CD4-positive, CD25-positive, alpha-beta regulatory T cell (primary cell): ENCODE measurements around the gene PDS5B. TPM values are rescaled to one million over a fixed set of nuclear protein-coding genes. Genes with fewer than 3 reads are reported as not detected.

ENCODE experiments used
- ATAC-seq, 2 donors: fragments of 150-1000 bp; cut with Tn5 transposase; one replicate each; pipeline ENCODE4 v1.10.0; 2021; ENCODE audit warnings: low read depth in 2 of 2, moderate number of reproducible peaks in 2 of 2, moderate library complexity in 1 of 2
- DNase-seq, 3 donors: peaks; one replicate each; pipeline versions ENCODE4 v3.0.0 to v3.0.0-alpha.2; 2012 to 2022; ENCODE audit warnings: mixed read lengths in 1 of 3
- H3K27ac ChIP-seq: one replicate; pipeline ENCODE4 v1.7.0; 2013; ENCODE audit warnings: mild to moderate bottlenecking, low read length; ENCODE audit not compliant: insufficient read depth, poor library complexity, severe bottlenecking
- H3K27me3 ChIP-seq: one replicate; pipeline ENCODE4 v1.7.0; 2013; ENCODE audit warnings: low read length; ENCODE audit not compliant: control insufficient read depth, insufficient read depth
- H3K36me3 ChIP-seq: one replicate; pipeline ENCODE4 v1.7.0; 2013; ENCODE audit warnings: mild to moderate bottlenecking, low read length, moderate library complexity; ENCODE audit not compliant: control insufficient read depth, insufficient read depth
- H3K4me1 ChIP-seq: 2 replicates; pipeline ENCODE4 v1.7.0; 2013; ENCODE audit warnings: mild to moderate bottlenecking, low read length; ENCODE audit not compliant: insufficient read depth, control insufficient read depth, poor library complexity, severe bottlenecking
- H3K4me3 ChIP-seq: one replicate; pipeline ENCODE4 v1.7.0; 2013; ENCODE audit warnings: low read depth, mild to moderate bottlenecking, low read length, moderate library complexity
- H3K9me3 ChIP-seq, 2 experiments: 1 replicate in 1 of 2; 2 replicates in 1 of 2; pipeline ENCODE4 v1.7.0; 2013; ENCODE audit warnings: low read length in 2 of 2, mild to moderate bottlenecking in 1 of 2, moderate library complexity in 1 of 2; ENCODE audit not compliant: control insufficient read depth in 2 of 2
- H3K27ac Mint-ChIP-seq, 3 donors: one replicate each; pipeline ENCODE4 v1.8.0; 2020 to 2022; ENCODE audit warnings: mild to moderate bottlenecking in 3 of 3, mixed read lengths in 3 of 3, moderate library complexity in 2 of 3
- H3K27me3 Mint-ChIP-seq: one replicate; pipeline ENCODE4 v1.8.0; 2022; ENCODE audit warnings: mild to moderate bottlenecking, mixed read lengths
- H3K36me3 Mint-ChIP-seq: one replicate; pipeline ENCODE4 v1.8.0; 2020; ENCODE audit warnings: mixed read lengths
- H3K4me1 Mint-ChIP-seq, 4 donors: one replicate each; pipeline ENCODE4 v1.8.0; 2020 to 2022; ENCODE audit warnings: mixed read lengths in 4 of 4, mild to moderate bottlenecking in 1 of 4
- H3K4me3 Mint-ChIP-seq, 4 donors: one replicate each; pipeline ENCODE4 v1.8.0; 2020 to 2022; ENCODE audit warnings: mild to moderate bottlenecking in 4 of 4, mixed read lengths in 4 of 4, moderate library complexity in 3 of 4
- H3K9me3 Mint-ChIP-seq, 7 donors: one replicate each; pipeline ENCODE4 v1.8.0; 2020 to 2022; ENCODE audit warnings: mixed read lengths in 7 of 7, mild to moderate bottlenecking in 3 of 7, moderate library complexity in 2 of 7
- polyA plus RNA-seq, 4 donors: library from polyadenylated mRNA; unstranded; fragments of 300-500 nt; fragmentation: Illumina TruSeq; gene quantifications; one replicate each; pipeline ENCODE4 v1.2.3, GENCODE V29; 2021
- total RNA-seq: library from RNA; stranded (reverse); gene quantifications from one replicate; pipeline ENCODE4 v1.2.3, GENCODE V29; 2022

Gene PDS5B
- total and polyA plus RNA-seq, 5 donors from 2014 or later, result 28.6 to 51.4 (median 34.5) TPM

GRCh38 chr13:32736648-32737047 lies 150.4 kb downstream of the PDS5B start:
- Mint-ChIP-seq H3K27ac (peak overlapping the region; percentile 76 to 94 (median 93)), H3K9me3 (peaks cover 0 to 1% (median 0%) of the 10 kb centered on the region in 7 donors), H3K27me3 (no peaks in the 10 kb centered on the region), H3K4me3 (peak overlapping the region; percentile 70 to 92 (median 88)), H3K36me3 (peaks cover 15% of the 10 kb centered on the region), H3K4me1 (peaks cover 21 to 44% (median 25%) of the 10 kb centered on the region in 4 donors)
- Histone ChIP-seq H3K27me3 (no peaks in the 10 kb centered on the region), H3K36me3 (peaks cover 8% of the 10 kb centered on the region), H3K4me1 (peaks cover 14% of the 10 kb centered on the region), H3K27ac (peak overlapping the region; percentile 83), H3K4me3 (peak overlapping the region; percentile 91), H3K9me3 (no peaks in the 10 kb centered on the region)
- peak in 1 of 3 donors; percentile 46 for DNase-seq
- peak in 1 of 2 donors; percentile 22 for ATAC-seq

- Mint-ChIP-seq H3K4me3 (peak overlapping the region; percentile 70 to 92 (median 88)), H3K36me3 (peaks cover 19% of the 10 kb centered on the region), H3K27me3 (no peaks in the 10 kb centered on the region), H3K27ac (peak overlapping the region; percentile 76 to 94 (median 93)), H3K4me1 (peaks cover 19 to 41% (median 23%) of the 10 kb centered on the region in 4 donors), H3K9me3 (peaks cover 0 to 1% (median 0%) of the 10 kb centered on the region in 7 donors)
- DNase-seq (peak in 2 of 3 donors; percentile 49 to 73), ATAC-seq (peak; percentile 61 to 65)
- H3K4me1 ChIP-seq, result peaks cover 14% of the 10 kb centered on the region
- H3K27me3 ChIP-seq, result no peaks in the 10 kb centered on the region
- no peaks in the 10 kb centered on the region for H3K9me3 ChIP-seq
- peak overlapping the region; percentile 83 for H3K27ac ChIP-seq
- H3K36me3 ChIP-seq, result peaks cover 8% of the 10 kb centered on the region
- H3K4me3 ChIP-seq, result peak overlapping the region; percentile 91
Observed at GRCh38 chr13:32737111-32737571, 150.9 kb downstream of the PDS5B start.

GRCh38 chr13:32737679-32738078 lies 151.4 kb downstream of the PDS5B start:
- DNase-seq (no peak), ATAC-seq (no peak)
- H3K36me3 Mint-ChIP-seq, result peaks cover 23% of the 10 kb centered on the region
- peak overlapping the region; percentile 91 for H3K4me3 ChIP-seq
- no peaks in the 10 kb centered on the region for H3K27me3 ChIP-seq
- H3K4me3 Mint-ChIP-seq, result peak overlapping the region; percentile 70 to 92 (median 88)
- peaks cover 19 to 41% (median 23%) of the 10 kb centered on the region in 4 donors for H3K4me1 Mint-ChIP-seq
- H3K9me3 Mint-ChIP-seq, result peaks cover 0 to 1% (median 0%) of the 10 kb centered on the region in 7 donors
- peaks cover 14% of the 10 kb centered on the region for H3K4me1 ChIP-seq
- H3K36me3 ChIP-seq, result peaks cover 8% of the 10 kb centered on the region
- peak overlapping the region; percentile 83 for H3K27ac ChIP-seq
- H3K9me3 ChIP-seq, result no peaks in the 10 kb centered on the region
- peak overlapping the region in 2 of 3 donors; percentile 93 to 94 for H3K27ac Mint-ChIP-seq
- no peaks in the 10 kb centered on the region for H3K27me3 Mint-ChIP-seq

GRCh38 chr13:32745509-32745908 lies 159.3 kb downstream of the PDS5B start:
- peaks cover 0 to 6% (median 1%) of the 10 kb centered on the region in 4 donors for H3K4me1 Mint-ChIP-seq
- ATAC-seq (no peak), DNase-seq (no peak)
- no peaks in the 10 kb centered on the region for H3K9me3 ChIP-seq
- peaks cover 53% of the 10 kb centered on the region for H3K36me3 Mint-ChIP-seq
- no peak overlapping the region for H3K27ac Mint-ChIP-seq
- H3K4me3 Mint-ChIP-seq, result no peak overlapping the region
- H3K4me3 ChIP-seq, result no peak overlapping the region
- no peaks in the 10 kb centered on the region for H3K27me3 ChIP-seq
- no peak overlapping the region for H3K27ac ChIP-seq
- no peaks in the 10 kb centered on the region for H3K9me3 Mint-ChIP-seq
- no peaks in the 10 kb centered on the region for H3K4me1 ChIP-seq
- peaks cover 30% of the 10 kb centered on the region for H3K36me3 ChIP-seq
- no peaks in the 10 kb centered on the region for H3K27me3 Mint-ChIP-seq

GRCh38 chr13:32746474-32746873 lies 160.2 kb downstream of the PDS5B start:
- H3K27me3 ChIP-seq, result no peaks in the 10 kb centered on the region
- H3K36me3 ChIP-seq, result peaks cover 22% of the 10 kb centered on the region
- H3K4me1 ChIP-seq, result no peaks in the 10 kb centered on the region
- Mint-ChIP-seq H3K4me3 (no peak overlapping the region), H3K9me3 (no peaks in the 10 kb centered on the region), H3K27me3 (no peaks in the 10 kb centered on the region), H3K4me1 (peaks cover 2 to 11% (median 5%) of the 10 kb centered on the region in 4 donors), H3K27ac (no peak overlapping the region), H3K36me3 (peaks cover 54% of the 10 kb centered on the region)
- no peak for ATAC-seq
- no peak for DNase-seq
- H3K4me3 ChIP-seq, result no peak overlapping the region
- no peaks in the 10 kb centered on the region for H3K9me3 ChIP-seq
- no peak overlapping the region for H3K27ac ChIP-seq

- H3K27ac ChIP-seq, result no peak overlapping the region
- peaks cover 56% of the 10 kb centered on the region for H3K36me3 Mint-ChIP-seq
- DNase-seq, result no peak
Observed at GRCh38 chr13:32748305-32748704, 162.1 kb downstream of the PDS5B start.

GRCh38 chr13:32751340-32751739 lies 165.1 kb downstream of the PDS5B start:
- Mint-ChIP-seq H3K4me1 (peaks cover 4 to 11% (median 8%) of the 10 kb centered on the region in 4 donors), H3K4me3 (no peak overlapping the region), H3K27ac (peak overlapping the region in 1 of 3 donors; percentile 24), H3K36me3 (peaks cover 63% of the 10 kb centered on the region), H3K9me3 (no peaks in the 10 kb centered on the region), H3K27me3 (no peaks in the 10 kb centered on the region)
- H3K36me3 ChIP-seq, result peaks cover 22% of the 10 kb centered on the region
- no peaks in the 10 kb centered on the region for H3K9me3 ChIP-seq
- no peak overlapping the region for H3K27ac ChIP-seq
- ATAC-seq, result no peak
- H3K4me1 ChIP-seq, result no peaks in the 10 kb centered on the region
- H3K4me3 ChIP-seq, result no peak overlapping the region
- H3K27me3 ChIP-seq, result no peaks in the 10 kb centered on the region
- DNase-seq, result no peak

More at GRCh38 chr13:32748305-32748704, 162.1 kb downstream of the PDS5B start:
- no peak overlapping the region for H3K4me3 Mint-ChIP-seq
- H3K4me3 ChIP-seq, result no peak overlapping the region
- no peaks in the 10 kb centered on the region for H3K9me3 ChIP-seq
- no peak for ATAC-seq
- H3K27ac Mint-ChIP-seq, result peak overlapping the region in 2 of 3 donors; percentile 44 to 83
- peaks cover 4 to 11% (median 8%) of the 10 kb centered on the region in 4 donors for H3K4me1 Mint-ChIP-seq
- no peaks in the 10 kb centered on the region for H3K4me1 ChIP-seq
- H3K9me3 Mint-ChIP-seq, result no peaks in the 10 kb centered on the region
- peaks cover 29% of the 10 kb centered on the region for H3K36me3 ChIP-seq
- no peaks in the 10 kb centered on the region for H3K27me3 ChIP-seq
- H3K27me3 Mint-ChIP-seq, result no peaks in the 10 kb centered on the region

GRCh38 chr13:32752311-32752710 lies 166.1 kb downstream of the PDS5B start:
- DNase-seq, result no peak
- no peak overlapping the region for H3K4me3 ChIP-seq
- no peaks in the 10 kb centered on the region for H3K9me3 Mint-ChIP-seq
- no peaks in the 10 kb centered on the region for H3K27me3 ChIP-seq
- H3K4me1 Mint-ChIP-seq, result peaks cover 5 to 11% (median 8%) of the 10 kb centered on the region in 4 donors
- peak overlapping the region in 1 of 3 donors; percentile 14 for H3K27ac Mint-ChIP-seq
- H3K4me3 Mint-ChIP-seq, result no peak overlapping the region
- H3K27me3 Mint-ChIP-seq, result no peaks in the 10 kb centered on the region
- H3K4me1 ChIP-seq, result no peaks in the 10 kb centered on the region
- ATAC-seq, result no peak
- peaks cover 18% of the 10 kb centered on the region for H3K36me3 ChIP-seq
- H3K27ac ChIP-seq, result no peak overlapping the region
- no peaks in the 10 kb centered on the region for H3K9me3 ChIP-seq
- peaks cover 61% of the 10 kb centered on the region for H3K36me3 Mint-ChIP-seq
